Mucosa of gallbladder (tissue), 1 donor: ENCODE measurements around the gene MOSPD3. TPM values are rescaled to one million over a fixed set of nuclear protein-coding genes. Genes with fewer than 3 reads are reported as not detected.

Source experiments
- DNase-seq: peaks from one replicate; pipeline ENCODE4 v3.0.0-alpha.2; 2020; ENCODE audit warnings: low spot score
- total RNA-seq: library from RNA; stranded (reverse); gene quantifications from one replicate; pipeline ENCODE4 v1.2.1, GENCODE V29; 2021
- donor health status: DM: no; HTN: no; CAD: no.

MOSPD3 gene
- total RNA-seq, 1 donor from 2014 or later = 34.8 TPM

- no peak for DNase-seq
Measured at GRCh38 chr7:100591596-100591995, 20.7 kb upstream of the MOSPD3 start.

DNA sequence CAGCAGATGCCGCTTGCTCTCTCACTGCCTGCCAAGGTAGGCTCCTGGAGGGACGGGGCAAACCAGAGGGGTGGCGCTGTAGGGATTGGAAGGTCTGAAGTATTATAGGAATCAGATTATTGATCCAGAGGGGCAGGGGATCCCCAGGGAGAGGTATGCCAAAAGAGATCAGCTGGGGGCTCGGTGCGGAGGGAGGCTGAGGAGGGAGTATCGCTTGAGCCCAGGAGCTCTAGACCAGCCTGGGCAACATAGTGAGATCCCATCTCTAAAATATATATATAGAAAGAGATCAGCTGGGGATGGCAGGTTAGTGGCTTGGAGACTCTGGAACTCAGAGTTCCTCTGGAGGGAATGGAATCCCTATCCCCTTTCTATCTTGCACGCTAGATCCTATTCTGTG is 17.2 kb upstream of the MOSPD3 start:
- no peak for DNase-seq

DNA sequence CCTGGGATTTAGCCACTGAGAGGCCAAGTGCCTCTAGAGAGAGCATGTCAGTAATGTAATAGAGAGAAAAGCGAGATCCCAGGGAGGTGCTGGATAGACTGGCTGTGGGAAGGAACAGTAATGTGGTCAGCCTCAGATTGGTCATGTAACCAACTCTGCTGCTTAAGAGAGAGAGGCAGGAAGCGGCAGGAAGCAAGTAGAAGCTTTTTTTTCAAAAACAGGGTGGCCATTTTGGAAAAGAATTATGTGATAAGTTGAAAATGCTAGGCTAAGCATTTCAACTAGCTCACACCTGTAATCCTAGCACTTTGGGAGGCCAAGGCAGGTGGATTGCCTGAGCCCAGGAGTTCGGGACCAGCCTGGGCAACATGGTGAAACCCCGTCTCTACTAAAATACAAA is 13.9 kb upstream of the MOSPD3 start:
- no peak for DNase-seq

GRCh38 chr7:100599911-100600729 is 12.2 kb upstream of the MOSPD3 start:
- DNase-seq = no peak

DNA sequence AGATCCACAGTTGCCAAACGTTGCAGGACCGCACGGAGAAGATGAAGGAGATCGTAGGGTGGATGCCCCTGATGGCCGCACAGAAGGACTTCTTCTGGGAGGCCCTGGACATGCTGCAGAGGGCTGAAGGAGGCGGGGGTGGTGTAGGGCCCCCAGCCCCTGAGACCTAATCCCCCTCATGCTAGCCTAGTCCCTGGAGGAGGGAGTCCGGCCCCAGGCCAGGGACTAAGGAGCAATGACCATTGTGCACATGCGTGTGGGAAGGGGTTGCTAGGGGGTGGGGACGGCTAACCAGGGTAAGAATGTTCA is 11.7 kb upstream of the MOSPD3 start:
- no peak for DNase-seq

DNA sequence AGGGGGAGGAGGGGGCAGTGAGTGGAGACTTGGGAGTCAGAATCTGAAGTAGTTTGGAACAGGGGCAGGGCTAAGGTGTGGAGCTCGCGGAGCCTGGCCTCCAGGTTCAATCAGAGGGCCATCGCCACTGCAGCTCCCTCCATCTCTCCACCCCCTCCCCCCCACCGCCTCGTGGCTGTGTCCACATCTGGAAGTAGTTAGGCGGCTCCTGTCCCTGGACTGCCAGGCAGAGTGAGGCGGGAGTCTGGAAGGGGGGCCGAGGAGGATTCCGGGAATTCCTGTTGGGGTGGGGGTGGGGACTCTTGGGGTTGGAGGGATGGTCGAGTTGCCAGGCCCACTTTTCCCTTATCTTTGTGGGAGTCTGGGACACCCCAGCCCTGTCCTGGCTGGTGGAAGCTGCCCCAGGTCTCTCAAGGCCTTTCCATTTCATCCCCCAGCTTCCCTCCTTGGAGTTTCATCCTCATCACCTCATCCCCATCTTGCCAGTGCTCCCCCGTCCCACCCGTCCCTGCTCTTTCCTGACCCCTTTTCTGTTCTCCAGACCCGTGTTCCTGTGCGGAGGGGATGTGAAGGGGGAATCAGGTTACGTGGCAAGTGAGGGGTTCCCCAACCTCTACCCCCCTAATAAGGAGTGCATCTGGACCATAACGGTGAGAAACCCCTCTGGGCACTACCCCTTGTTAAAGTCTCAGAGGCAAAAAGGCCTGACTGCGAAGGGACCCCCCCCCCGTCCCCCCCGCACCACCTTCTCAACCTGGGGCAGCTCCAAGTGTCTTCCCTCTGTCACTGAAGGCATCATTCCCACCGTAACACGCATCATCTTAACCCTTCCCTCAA is 9.2 kb upstream of the MOSPD3 start:
- peak; percentile 57 for DNase-seq

- DNase-seq = no peak
Measured at GRCh38 chr7:100603726-100604027, 8.7 kb upstream of the MOSPD3 start.

DNA sequence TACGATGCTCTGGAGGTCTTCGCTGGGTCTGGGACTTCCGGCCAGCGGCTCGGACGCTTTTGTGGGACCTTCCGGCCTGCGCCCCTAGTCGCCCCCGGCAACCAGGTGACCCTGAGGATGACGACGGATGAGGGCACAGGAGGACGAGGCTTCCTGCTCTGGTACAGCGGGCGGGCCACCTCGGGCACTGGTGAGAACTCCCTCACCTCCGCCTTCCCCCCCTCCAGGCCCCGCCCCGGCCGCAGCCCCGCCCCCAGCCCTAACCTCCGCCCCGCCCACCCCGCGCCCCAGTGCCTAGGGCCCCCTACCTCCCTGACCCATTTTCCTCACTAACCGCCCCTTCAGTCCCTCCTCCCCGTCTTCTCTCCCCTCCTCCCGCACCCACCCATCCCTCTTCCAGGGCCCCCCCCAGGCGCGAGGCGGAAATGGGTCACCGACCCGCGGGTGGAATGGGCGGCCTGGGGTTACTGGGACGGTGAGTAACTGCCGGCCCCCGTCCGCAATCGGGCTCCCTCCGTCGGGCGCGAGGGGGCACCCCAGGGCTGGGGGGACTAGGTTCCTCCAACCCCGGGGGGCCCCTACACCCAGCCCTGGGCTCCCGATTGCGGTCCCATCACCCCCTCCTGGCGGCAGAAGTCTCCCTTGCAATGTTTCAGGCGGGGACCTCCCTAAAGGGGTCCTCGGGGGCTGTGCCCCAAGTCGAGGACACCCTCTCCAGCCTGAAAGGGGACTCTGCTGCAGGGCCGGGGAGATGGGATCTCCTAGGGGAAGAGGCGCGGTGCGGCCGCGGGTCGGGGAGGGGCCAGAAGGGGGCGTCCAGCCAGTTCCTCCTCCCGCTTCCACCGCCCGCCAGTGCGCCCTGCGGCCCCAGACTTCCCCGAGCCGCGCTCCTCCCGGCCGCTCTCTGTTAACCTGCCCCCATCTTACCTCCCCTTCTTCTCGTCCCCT is 8.0 kb upstream of the MOSPD3 start:
- peak; percentile 55 for DNase-seq

DNA sequence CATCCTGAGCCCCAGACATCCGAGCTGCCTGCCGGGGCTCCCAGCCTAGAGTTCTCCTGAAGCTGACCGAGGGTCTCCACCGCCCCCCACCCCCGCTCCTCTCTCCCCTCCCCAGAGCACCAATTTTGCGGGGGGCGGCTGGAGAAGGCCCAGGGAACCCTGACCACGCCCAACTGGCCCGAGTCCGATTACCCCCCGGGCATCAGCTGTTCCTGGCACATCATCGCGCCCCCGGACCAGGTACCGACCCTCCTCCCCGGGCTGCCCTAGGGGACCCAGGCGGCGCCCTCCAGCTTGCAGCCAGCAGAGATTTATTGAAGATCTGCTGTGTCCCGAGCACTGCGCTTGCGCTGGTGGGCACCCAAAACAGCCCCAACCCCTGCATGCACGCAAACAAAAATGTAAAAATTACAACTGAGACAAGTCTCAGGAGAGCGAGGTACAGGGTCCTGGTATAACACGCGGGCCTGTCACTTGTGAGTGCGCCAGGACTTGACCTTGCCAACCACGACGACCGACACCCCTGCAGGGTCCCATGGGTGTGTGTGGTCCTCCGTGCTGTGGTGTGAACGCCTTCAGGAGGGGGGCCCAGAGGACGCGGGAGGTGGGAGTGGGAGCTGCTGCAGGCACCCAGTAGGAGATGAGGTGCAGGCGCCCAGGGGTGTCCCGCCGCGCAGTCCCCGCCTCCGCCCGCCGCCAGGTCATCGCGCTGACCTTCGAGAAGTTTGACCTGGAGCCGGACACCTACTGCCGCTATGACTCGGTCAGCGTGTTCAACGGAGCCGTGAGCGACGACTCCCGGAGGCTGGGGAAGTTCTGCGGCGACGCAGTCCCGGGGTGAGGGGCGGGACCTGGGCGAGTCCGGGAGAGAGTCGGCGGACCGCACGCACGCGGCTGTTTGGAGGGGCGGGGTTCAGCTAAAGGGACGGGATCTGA is 7.1 kb upstream of the MOSPD3 start:
- DNase-seq = peak; percentile 27

- no peak for DNase-seq
Measured at GRCh38 chr7:100606313-100606712, 6.0 kb upstream of the MOSPD3 start.

- no peak for DNase-seq
Measured at GRCh38 chr7:100607111-100607510, 5.2 kb upstream of the MOSPD3 start.

GRCh38 chr7:100609958-100610357 is 2.4 kb upstream of the MOSPD3 start:
- DNase-seq = no peak

DNA sequence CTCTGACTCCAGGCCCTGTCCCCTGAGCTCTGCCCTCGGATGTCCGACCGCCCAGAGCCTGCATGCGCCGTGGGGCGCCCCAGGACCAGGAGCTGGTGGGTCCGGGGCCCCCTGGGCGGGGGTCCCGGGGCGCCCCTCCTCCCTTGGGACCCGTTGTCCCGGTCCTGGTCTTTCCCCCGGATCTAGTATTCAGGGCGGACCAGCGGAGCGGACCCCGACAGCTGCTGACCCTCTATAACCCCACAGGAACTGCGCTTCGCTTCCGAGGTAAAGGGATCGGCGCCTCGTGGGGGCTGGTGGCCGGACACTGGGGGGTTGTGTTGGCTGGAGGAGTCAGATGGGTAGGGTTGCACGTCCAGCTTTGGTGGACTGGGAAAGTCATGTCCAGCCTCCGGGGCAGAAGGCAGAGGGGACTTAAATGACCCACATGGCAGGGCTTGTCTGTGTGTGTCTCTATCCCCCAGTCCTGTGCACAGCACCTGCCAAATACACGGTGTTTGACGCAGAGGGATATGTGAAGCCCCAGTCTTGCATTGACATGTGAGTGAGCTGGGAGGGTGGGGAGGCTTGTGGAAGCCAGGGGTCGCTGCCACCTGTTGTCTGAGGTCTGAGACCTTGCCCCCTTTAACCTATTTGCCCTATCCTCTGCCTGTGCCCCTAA is 520 bp downstream of the MOSPD3 start:
- no peak for DNase-seq

DNA sequence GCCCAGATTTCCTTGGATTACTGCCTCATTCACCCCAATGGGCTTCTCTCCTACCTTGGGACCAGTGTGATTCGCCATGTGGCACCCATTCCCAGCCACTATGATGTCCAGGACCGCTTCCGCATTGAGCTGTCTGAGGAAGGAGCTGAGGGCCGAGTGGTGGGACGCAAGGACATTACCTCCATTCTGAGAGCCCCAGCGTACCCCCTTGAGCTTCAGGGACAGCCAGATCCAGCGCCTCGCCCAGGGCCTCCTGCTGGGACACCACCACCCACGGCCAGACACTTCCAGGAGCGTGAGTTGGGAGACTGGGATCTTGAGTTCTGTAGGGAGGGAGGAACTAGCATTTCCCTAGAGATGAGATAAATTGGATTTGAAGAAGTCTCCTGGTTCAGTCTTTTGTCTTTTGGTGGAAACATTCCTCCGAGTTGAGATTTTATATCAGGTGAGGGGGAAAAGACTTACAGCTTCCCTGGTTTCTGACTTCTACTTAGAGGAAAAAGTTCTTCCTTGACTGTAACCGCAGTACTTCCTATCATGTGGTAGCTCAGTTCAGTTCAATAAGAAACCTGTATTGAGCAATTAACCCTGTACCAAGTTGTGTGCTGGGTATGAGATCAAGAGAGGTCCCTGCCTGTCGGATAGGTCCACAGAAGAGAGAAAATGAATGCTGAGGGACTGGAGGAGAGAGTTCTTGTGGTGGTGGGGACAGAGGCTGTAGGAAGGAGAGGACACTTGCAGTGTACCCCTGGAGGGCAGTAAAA is 1.3 kb downstream of the MOSPD3 start:
- DNase-seq = no peak

- DNase-seq = no peak
Measured at GRCh38 chr7:100614308-100614861, 2.0 kb downstream of the MOSPD3 start.

DNA sequence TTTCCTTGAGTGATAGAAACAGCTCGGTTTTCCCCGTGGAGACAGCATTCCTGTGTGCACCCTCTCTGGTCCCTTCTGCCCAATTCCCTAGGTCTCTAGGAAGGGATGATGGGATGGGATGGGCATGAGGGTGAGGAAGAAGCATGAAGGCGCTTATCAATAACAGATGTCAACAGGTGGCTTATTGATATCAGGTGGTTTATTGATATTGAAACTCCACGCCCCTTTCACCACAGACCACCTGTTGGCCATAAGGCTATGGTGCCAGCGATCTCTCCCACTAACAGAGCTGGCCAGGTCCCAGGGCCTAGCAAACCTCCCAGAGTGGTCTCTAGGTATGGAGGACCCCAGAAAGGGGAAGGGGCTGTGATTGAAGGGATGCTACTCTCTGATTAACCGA is 7.9 kb downstream of the MOSPD3 start:
- no peak for DNase-seq

DNA sequence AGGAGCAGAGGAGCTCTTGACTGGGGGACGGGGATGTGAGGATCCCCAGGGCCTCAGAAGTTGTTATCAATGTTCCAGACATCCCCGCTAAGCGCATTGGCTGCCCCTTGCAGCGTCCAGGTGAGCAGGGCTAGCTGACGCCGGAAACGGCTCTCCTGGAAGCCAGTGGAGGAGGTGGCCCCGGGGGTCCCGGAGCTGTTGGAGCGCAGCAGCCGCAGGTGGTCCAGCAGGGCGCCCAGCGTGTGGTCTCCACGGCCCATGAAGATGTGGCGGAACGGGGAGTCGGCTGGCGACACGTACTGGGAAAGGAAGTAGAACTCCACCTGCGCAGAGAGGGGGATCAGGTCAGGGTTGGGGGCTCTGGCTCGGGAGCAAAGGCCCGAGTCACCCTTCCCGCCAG is 8.5 kb downstream of the MOSPD3 start:
- no peak for DNase-seq

DNA sequence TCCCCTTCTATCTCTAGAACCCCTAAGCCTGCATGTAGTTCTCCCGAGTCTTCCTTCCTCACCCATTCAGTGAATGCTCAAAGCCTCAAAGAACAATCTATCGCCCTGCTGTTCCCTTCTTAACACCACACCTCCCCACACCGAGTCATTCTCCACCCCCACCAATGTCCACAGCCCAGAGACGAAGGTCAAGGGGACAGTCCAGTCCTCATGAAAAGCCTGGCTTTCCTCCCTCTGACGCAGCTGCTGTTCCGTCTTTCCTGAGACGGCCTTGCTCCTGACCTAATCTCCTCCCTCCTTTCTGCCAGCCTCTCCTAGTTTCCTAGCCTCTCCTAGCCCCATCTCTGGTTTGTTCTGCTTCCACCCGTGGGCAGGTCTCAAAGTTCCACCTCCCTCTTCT is 9.2 kb downstream of the MOSPD3 start:
- DNase-seq = no peak
